Suprapubic skin (tissue), 4 donors: Measurements from ENCODE around the gene MKLN1. TPM values are rescaled to one million over a fixed set of nuclear protein-coding genes. Genes with fewer than 3 reads are reported as not detected.

ENCODE experiments used
- DNase-seq, 2 donors: peaks; one replicate each; pipeline ENCODE4 v3.0.0-alpha.2; 2019; ENCODE audit warnings: low spot score in 2 of 2
- H3K27ac ChIP-seq: fragments of 200-600 bp; sonication (generic); one replicate; pipeline ENCODE4 v1.5.1; 2019
- H3K27me3 ChIP-seq: fragments of 200-600 bp; sonication (generic); one replicate; pipeline ENCODE4 v1.5.1; 2019
- H3K36me3 ChIP-seq: fragments of 200-600 bp; sonication (generic); one replicate; pipeline ENCODE4 v1.5.1; 2019
- H3K4me1 ChIP-seq: fragments of 200-600 bp; sonication (generic); one replicate; pipeline ENCODE4 v1.5.1; 2019
- H3K4me3 ChIP-seq: fragments of 200-600 bp; sonication (generic); one replicate; pipeline ENCODE4 v1.5.1; 2019; ENCODE audit warnings: mild to moderate bottlenecking
- H3K9me3 ChIP-seq: fragments of 200-600 bp; sonication (generic); one replicate; pipeline ENCODE4 v1.5.1; 2019
- EP300 ChIP-seq: sonication (generic); formaldehyde crosslinking; IDR thresholded peaks from one replicate; pipeline ENCODE4 v1.6.1; 2017; ENCODE audit warnings: antibody characterized with exemption
- POLR2A ChIP-seq, 2 donors: fragments of 450-650 bp; IDR thresholded peaks; one replicate each; pipeline ENCODE4 v1.6.1; 2017; ENCODE audit warnings: antibody characterized with exemption in 2 of 2, mild to moderate bottlenecking in 2 of 2, moderate library complexity in 2 of 2
- POLR2AphosphoS5 ChIP-seq, 3 donors: sonication (generic); formaldehyde crosslinking; IDR thresholded peaks; one replicate each; pipeline ENCODE4 v1.6.1; 2017; ENCODE audit warnings: antibody characterized with exemption in 3 of 3
- WGBS: methylation state at CpG from one replicate; pipeline ENCODE4 v1.1.5; 2018; 5-methylcytosine and 5-hydroxymethylcytosine counted together
- total RNA-seq, 4 donors: library from RNA; depleted of rRNA; stranded (reverse); fragments of >200 nt; gene quantifications; one replicate each; pipeline ENCODE4 v1.1.0, GENCODE V29; 2016
- TF ChIP-seq, protein P1 (sequence below), 2 donors: fragments of 200-600 bp in 1 of 2; fragments of 450-650 bp in 1 of 2; sonication (generic) in 1 of 2; IDR thresholded peaks; one replicate each; pipeline ENCODE4 v1.5.1; 2016 to 2019; ENCODE audit warnings: antibody characterized with exemption in 2 of 2, mild to moderate bottlenecking in 1 of 2, moderate library complexity in 1 of 2

The MKLN1 gene
- total RNA-seq, 4 donors from 2014 or later: 32.9 to 76.0 (median 39.9) TPM

DNA sequence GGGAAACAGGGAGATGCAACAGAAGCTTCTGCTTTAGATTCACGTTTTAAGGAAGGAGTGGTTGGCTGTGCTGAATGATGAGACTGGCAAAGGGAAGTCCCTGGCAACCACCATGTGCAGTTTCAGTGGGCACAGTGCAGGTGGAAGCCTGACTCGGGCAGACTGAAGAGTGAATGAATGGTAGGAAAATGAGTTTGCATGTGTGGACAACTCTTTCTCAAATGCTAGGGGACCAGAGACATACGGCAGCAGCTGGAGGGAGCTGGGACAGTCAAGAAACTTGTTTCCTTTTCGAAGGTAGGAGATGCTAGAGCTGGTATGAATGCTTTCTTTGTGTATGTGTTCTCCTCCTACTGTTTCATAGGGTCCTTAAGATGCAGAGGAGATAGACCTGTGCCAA lies 199.8 kb downstream of the MKLN1 start:
- no peaks in the 10 kb centered on the region for H3K36me3 ChIP-seq
- H3K4me3 ChIP-seq: no peak overlapping the region
- H3K27ac ChIP-seq: no peak overlapping the region
- no peaks in the 10 kb centered on the region for H3K27me3 ChIP-seq
- 35% methylated on average over 4 of the region's 4 CpGs for WGBS
- no peaks in the 10 kb centered on the region for H3K4me1 ChIP-seq
- no peak for DNase-seq
- no peaks in the 10 kb centered on the region for H3K9me3 ChIP-seq
- TF ChIP-seq POLR2A (IDR thresholded peaks at IDR 0.05) (no peak), POLR2AphosphoS5 (IDR thresholded peaks at IDR 0.05) (no peak), EP300 (no peak)
- TF ChIP-seq, protein P1, sequence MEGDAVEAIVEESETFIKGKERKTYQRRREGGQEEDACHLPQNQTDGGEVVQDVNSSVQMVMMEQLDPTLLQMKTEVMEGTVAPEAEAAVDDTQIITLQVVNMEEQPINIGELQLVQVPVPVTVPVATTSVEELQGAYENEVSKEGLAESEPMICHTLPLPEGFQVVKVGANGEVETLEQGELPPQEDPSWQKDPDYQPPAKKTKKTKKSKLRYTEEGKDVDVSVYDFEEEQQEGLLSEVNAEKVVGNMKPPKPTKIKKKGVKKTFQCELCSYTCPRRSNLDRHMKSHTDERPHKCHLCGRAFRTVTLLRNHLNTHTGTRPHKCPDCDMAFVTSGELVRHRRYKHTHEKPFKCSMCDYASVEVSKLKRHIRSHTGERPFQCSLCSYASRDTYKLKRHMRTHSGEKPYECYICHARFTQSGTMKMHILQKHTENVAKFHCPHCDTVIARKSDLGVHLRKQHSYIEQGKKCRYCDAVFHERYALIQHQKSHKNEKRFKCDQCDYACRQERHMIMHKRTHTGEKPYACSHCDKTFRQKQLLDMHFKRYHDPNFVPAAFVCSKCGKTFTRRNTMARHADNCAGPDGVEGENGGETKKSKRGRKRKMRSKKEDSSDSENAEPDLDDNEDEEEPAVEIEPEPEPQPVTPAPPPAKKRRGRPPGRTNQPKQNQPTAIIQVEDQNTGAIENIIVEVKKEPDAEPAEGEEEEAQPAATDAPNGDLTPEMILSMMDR (IDR thresholded peaks at IDR 0.05): no peak

DNA sequence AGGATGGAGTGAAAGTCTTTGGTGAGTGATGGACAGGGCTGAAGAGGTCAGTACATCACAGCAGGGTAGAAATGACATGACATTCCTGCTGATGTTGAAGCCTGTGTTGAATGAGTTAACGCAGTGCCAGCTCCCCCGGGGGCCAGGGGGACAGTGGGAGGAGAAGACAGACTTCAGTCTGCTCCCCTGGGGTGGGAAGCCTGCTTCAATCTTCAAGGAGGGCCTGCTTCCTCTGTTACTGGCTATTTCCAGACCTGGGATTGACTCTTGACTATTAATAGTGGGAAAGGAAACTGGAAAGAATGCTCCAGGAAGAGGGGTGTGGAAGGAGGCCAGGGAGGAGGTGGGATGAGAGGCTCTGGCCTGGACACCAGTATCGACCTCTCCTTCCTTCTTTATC lies 201.5 kb downstream of the MKLN1 start:
- no peak for DNase-seq
- Histone ChIP-seq H3K27me3 (no peaks in the 10 kb centered on the region), H3K27ac (no peak overlapping the region), H3K9me3 (no peaks in the 10 kb centered on the region), H3K4me1 (no peaks in the 10 kb centered on the region), H3K4me3 (no peak overlapping the region), H3K36me3 (no peaks in the 10 kb centered on the region)
- TF ChIP-seq POLR2A (IDR thresholded peaks at IDR 0.05) (no peak), EP300 (no peak), POLR2AphosphoS5 (IDR thresholded peaks at IDR 0.05) (no peak)
- TF ChIP-seq, protein P1 (IDR thresholded peaks at IDR 0.05): no peak
- 54% methylated on average over 3 of the region's 3 CpGs for WGBS

DNA sequence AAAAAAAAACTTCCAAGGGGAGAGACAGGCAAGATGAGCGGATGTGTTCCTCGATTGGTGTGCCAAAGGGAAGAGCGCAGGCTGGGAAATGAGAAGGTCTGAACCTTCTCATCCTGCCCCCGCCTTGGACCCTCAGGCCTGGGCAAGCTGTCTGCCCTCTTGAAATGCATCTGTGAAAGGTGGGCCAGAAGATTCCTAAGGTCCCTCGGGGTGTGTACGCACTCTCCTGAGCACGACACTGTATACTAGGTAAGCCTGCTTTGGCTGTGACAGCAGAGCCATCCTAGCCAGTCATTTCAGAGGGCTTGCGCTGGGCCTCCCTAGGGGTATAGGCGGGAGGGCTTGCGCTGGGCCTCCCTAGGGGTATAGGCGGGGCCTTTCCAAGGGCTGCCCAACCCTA lies 201.9 kb downstream of the MKLN1 start:
- Histone ChIP-seq H3K36me3 (no peaks in the 10 kb centered on the region), H3K4me1 (no peaks in the 10 kb centered on the region), H3K9me3 (no peaks in the 10 kb centered on the region), H3K27ac (no peak overlapping the region), H3K4me3 (no peak overlapping the region), H3K27me3 (no peaks in the 10 kb centered on the region)
- 80% methylated on average over 7 of the region's 11 CpGs for WGBS
- no peak for DNase-seq
- no peak for TF ChIP-seq EP300
- TF ChIP-seq, protein P1 (IDR thresholded peaks at IDR 0.05): no peak

DNA sequence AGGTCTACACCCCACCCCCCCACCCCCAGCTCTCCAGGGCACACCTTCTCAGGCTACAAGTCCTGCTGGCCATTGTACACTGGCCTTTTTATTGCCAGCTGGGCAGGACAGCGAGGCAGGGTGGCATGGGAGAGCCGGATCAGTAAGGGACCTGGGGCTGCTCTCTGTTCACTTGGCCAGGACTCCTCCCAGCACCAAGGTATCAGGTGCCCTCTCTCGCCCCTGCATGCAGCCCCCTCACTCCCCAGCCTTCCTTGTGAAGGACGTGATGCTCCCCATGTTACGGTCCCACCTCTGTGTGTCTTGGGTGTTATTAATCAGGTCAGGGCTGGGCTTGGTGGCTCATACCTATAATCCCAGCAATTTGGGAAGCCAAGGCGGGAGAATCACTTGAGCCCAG lies 202.5 kb downstream of the MKLN1 start:
- Histone ChIP-seq H3K4me3 (no peak overlapping the region), H3K27me3 (no peaks in the 10 kb centered on the region), H3K4me1 (no peaks in the 10 kb centered on the region), H3K36me3 (no peaks in the 10 kb centered on the region), H3K9me3 (no peaks in the 10 kb centered on the region), H3K27ac (no peak overlapping the region)
- TF ChIP-seq EP300 (no peak), POLR2AphosphoS5 (IDR thresholded peaks at IDR 0.05) (no peak), POLR2A (IDR thresholded peaks at IDR 0.05) (no peak)
- TF ChIP-seq, protein P1 (IDR thresholded peaks at IDR 0.05): no peak
- WGBS: 89% methylated on average over 6 of the region's 6 CpGs
- DNase-seq: no peak

DNA sequence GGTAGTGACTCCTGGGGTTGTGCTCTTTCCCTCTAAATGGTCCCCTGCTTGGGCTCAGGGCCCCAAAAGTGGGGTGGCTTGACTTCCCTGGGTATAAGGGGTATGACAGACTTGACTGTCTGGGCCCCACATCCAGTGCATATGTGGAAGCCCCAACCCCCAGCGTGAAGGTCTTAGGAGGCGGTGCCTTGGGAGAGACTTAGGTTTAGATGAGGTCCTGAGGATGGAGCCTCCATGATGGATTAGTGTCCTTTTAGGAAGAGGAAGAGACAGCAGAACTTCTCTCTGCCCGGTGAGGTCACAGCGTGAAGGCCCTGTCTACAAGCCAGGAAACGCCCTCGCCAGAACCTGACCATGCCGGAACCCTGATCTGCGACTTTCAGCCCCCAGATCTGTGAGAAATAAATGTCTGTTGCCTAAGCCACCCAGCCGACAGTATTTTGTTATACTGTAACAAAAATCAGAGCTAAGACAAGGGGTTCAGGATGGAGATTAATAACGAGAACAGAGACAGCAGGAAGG lies 205.0 kb downstream of the MKLN1 start:
- WGBS: 88% methylated on average over 7 of the region's 10 CpGs
- H3K4me3 ChIP-seq: no peak overlapping the region
- no peaks in the 10 kb centered on the region for H3K27me3 ChIP-seq
- peak overlapping the region; percentile 52 for H3K27ac ChIP-seq
- H3K36me3 ChIP-seq: no peaks in the 10 kb centered on the region
- H3K9me3 ChIP-seq: no peaks in the 10 kb centered on the region
- no peak for DNase-seq
- H3K4me1 ChIP-seq: no peaks in the 10 kb centered on the region
- no peak for TF ChIP-seq EP300
- TF ChIP-seq POLR2A (IDR thresholded peaks at IDR 0.05): no peak
- TF ChIP-seq POLR2AphosphoS5 (IDR thresholded peaks at IDR 0.05): no peak
- TF ChIP-seq, protein P1 (IDR thresholded peaks at IDR 0.05): no peak
